NCI-H1105 treated with DMSO at 0.1 percent for 48 hours (cell line): ENCODE results near the gene TCF4.

Experiments
- DNase-seq: peaks from one replicate; lab custom pipeline; 2025; lab: John Stamatoyannopoulos, UW

TCF4 gene

DNA sequence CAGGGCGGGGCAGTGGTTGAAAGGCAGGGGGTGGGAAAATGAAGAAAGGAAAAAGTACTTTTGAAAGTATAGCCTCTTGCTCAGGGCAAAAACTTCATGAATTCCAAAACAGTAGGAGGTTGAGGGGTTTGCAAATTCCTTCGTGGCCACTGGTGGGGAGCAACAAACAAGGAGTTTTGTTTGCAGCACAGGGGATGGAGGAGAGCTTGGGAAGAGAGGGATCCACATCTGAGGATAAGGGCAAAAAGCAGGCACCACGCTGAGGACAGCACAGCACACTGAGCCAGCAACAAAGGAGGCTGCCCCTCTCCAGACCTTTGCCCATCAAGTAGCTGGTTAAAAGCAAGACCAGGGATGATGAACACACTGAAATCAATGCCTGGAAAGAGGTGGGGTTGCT, 148.9 kb downstream of the TCF4 start:
- DNase-seq = no peak

DNA sequence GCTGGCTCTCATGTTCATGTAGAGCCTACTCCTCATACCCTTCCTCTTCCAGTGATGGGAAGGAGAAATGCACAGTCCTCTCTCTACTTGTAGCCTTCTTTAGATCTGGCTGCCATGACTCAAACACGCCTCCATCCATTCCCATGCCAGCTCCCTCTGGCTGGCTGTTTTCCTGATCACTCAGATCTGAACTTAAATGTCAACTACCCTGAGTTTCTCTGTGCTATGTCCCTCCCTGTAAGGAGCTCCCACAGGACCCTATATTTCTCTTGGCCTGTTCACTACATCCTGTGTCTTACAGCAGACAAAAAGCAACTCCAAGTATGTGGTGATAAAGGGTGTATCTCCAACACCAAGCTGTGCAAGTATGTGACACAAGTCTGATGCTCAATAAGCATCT, 152.4 kb downstream of the TCF4 start:
- no peak for DNase-seq

DNA sequence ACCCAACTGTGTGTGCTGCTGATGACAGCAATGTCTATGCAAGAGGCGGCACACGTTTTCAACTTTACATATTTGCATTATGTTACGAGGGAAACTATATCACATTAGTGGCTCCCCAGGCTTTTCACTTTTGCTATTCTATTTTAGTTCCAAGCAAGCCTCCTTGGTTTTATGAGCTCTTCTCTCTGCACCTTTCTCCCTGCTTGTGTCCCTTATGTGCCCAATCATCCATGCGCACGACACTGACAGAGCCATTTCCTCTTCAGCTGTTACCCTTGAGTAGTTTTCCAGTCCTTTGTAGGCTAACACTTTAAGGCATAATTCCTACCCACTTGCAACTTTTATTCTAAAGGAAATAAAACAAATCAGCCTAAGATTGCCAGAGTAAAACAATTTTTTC, 154.3 kb downstream of the TCF4 start:
- no peak for DNase-seq

DNA sequence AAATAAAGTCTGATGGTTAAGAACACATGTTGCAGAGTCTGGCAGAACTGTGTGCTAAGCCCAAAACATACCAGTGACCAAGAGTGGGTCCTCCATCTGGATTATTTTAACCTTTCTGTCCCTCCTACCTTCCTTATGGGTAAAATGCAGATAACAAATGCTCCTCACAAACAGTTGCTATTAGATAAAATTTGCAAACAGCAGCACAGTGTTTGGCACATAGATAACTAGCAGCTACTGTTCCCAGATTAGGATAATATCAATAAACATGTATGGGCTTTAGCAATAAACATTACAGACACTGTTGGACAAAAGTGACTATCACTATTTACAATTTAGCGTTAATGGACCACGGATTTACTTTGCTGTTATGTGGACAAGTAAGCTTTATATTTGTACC, 154.9 kb downstream of the TCF4 start:
- no peak for DNase-seq

- no peak for DNase-seq
These were observed 155.5 kb downstream of the TCF4 start for GRCh38 chr18:55432307-55433040.

GRCh38 chr18:55430026-55430425, 158.0 kb downstream of the TCF4 start:
- no peak for DNase-seq

GRCh38 chr18:55427951-55428350, 160.0 kb downstream of the TCF4 start:
- no peak for DNase-seq

GRCh38 chr18:55425698-55426097, 162.3 kb downstream of the TCF4 start:
- peak; percentile 31 for DNase-seq

DNA sequence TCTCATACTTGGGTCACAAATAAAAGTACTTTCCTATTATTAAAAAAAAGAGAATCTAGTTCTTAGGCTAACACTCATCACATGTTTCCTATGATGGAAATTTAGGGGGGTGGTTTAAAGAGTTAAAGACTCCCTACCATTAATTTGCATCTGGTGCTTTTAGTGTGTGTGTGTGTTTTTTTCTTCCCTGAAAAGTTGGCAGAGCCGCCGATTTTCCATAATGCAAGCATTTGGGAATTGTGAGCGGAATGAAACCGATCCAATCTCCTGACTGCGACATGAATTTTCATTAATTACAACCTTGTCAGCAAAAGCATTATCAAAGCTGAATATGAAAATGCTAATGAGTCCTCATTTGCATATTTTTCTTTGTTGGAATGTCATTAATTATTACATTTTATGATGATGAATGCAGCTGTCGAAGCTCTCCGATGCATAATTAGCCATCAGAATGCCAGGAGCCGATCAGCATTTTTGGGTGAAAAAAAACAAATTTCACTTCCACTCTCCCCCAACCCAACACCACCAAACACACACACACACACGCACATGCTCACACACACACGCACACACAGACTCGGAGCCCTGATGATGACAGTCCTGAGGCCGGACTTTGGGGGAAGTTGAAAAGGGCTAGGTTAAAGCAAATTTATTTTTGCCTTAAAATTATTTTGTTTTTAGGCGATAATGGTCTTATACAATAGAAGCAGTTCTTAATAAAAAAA, 165.4 kb downstream of the TCF4 start:
- peak; percentile 82 for DNase-seq

GRCh38 chr18:55421615-55422419, 166.2 kb downstream of the TCF4 start:
- peak; percentile 86 for DNase-seq

DNA sequence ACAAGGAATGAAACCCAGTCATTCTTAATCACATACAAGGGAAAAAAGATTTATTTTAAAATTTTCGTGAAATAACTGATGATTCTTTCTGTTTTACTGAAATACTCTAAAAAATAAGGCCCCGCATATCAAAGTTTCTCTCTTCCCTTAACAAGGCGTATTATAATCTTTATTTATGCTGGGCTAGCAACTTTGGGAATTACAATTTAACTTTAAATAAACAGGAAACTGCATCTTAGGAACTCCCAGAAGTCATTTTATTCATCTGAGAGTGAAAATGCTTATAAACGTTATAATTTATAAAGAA, 166.7 kb downstream of the TCF4 start:
- no peak for DNase-seq

- DNase-seq = no peak
These were observed 167.2 kb downstream of the TCF4 start for GRCh38 chr18:55420665-55421307.

- DNase-seq = no peak
These were observed 167.9 kb downstream of the TCF4 start for GRCh38 chr18:55419947-55420664.

GRCh38 chr18:55419132-55419946, 168.7 kb downstream of the TCF4 start:
- no peak for DNase-seq

DNA sequence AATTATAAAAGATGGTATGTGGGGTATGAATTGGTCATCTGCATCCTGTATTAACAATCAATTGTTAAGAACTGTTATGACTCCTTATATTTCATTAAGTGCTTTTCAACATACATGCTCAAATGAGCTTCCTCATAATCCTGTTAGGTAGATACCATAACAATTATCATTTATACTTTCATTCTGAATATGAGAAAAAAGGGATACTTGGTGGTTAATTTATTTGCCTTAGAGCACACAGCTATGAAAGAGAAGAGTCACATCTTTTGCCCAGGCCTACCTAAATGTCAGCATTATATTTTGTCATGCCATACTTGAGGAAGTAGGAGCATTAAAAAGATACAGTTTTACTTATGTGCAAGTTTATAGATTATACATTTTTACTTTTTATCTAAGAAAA, 169.6 kb downstream of the TCF4 start:
- no peak for DNase-seq

DNA sequence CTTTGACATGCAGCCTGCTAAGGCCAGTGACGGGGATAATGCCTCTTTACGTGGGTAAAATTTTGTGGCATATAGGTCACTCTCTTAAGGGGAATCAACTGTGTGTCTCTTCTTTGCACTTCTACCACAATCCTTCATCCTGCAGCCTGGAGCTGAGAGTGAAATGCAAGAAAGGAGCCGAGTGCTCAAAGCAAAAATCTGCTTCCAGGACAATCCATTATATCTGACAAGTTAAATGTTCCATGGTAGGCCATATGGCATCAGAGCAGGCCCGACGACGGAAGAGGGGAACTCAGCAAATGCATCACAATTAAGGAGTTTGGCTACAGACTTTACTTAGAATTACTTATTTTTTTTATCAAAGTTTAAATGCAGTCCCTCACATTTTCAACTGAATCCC, 171.2 kb downstream of the TCF4 start:
- DNase-seq = no peak

DNA sequence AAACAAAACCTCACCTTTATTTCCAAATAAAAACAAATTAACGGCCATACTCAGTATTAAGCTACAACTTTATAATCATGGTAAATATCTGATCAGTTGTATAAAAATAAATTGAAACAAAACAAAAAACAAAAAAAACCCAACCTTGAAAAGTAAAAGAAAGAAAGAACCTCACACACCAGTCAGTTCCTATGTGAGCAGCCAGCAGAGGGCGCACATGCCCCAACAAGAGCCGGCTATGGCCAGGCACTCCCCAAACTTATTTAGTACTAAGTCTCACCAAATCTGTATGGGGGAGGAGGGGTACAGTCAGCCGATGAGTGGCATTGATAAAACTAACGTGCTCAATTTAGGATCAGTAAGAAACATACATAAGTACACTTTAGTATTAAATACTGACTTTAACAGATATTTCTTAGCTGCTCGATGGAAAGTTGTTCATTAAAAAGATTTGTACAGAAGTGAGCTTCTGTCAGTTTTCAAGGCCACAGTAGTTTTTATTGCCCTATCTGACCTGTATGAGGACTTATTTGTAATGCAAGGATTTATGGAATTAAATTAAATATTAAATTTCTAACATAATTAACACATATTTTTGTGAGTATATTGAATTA, 172.6 kb downstream of the TCF4 start:
- DNase-seq = peak; percentile 81

GRCh38 chr18:55414475-55414874, 173.5 kb downstream of the TCF4 start:
- no peak for DNase-seq

GRCh38 chr18:55413474-55413873, 174.5 kb downstream of the TCF4 start:
- no peak for DNase-seq

- DNase-seq = peak; percentile 48
These were observed 180.0 kb downstream of the TCF4 start for GRCh38 chr18:55407774-55408535.
